Activated naive CD4-positive, alpha-beta T cell treated with anti-CD3 and anti-CD28 coated beads, Interleukin-2, amount 10 ng/mL, durations not matched to agents 7 days and 5 days (primary cell): ENCODE results near the gene SLC6A3.
"Not testable (repeated sequence)": the region's sequence is repeated elsewhere in the genome, so short reads cannot be mapped to it uniquely, and the experiment has no call there.

Experiments
- CTCF ChIA-PET: fragments of 350-600 bp; sonication (Branson Sonifier 250); formaldehyde crosslinking; loops from one replicate; lab custom pipeline; 2021; ENCODE audit warnings: antibody characterized with exemption; lab: Charles Lee
- DNase-seq: peaks from one replicate; pipeline ENCODE4 v3.0.0-alpha.2; 2020
- H3K27ac Mint-ChIP-seq: one replicate; pipeline ENCODE4 v1.8.0; 2021; ENCODE audit warnings: mild to moderate bottlenecking, moderate library complexity, mixed read lengths
- H3K27me3 Mint-ChIP-seq: one replicate; pipeline ENCODE4 v1.8.0; 2021; ENCODE audit warnings: mild to moderate bottlenecking, mixed read lengths
- H3K36me3 Mint-ChIP-seq: one replicate; pipeline ENCODE4 v1.8.0; 2021; ENCODE audit warnings: mixed read lengths
- H3K4me1 Mint-ChIP-seq: one replicate; pipeline ENCODE4 v1.8.0; 2021; ENCODE audit warnings: mixed read lengths
- H3K4me3 Mint-ChIP-seq: one replicate; pipeline ENCODE4 v1.8.0; 2021; ENCODE audit warnings: mild to moderate bottlenecking, moderate library complexity, mixed read lengths
- H3K9me3 Mint-ChIP-seq: one replicate; pipeline ENCODE4 v1.8.0; 2021; ENCODE audit warnings: mixed read lengths

SLC6A3 gene

GRCh38 chr5:1464096-1464446 lies 18.8 kb upstream of the SLC6A3 start:
- CTCF ChIA-PET, result no interaction called here
- H3K27ac Mint-ChIP-seq, result no peak overlapping the region
- H3K36me3 Mint-ChIP-seq, result peaks cover 64% of the 10 kb centered on the region
- DNase-seq, result no peak
- H3K27me3 Mint-ChIP-seq, result no peaks in the 10 kb centered on the region
- H3K4me3 Mint-ChIP-seq, result no peak overlapping the region
- H3K4me1 Mint-ChIP-seq, result no peaks in the 10 kb centered on the region
- H3K9me3 Mint-ChIP-seq, result peaks cover 16% of the 10 kb centered on the region

GRCh38 chr5:1463326-1464095 lies 18.3 kb upstream of the SLC6A3 start:
- no peaks in the 10 kb centered on the region for H3K4me1 Mint-ChIP-seq
- no peaks in the 10 kb centered on the region for H3K27me3 Mint-ChIP-seq
- CTCF ChIA-PET, result no interaction called here
- H3K36me3 Mint-ChIP-seq, result peaks cover 63% of the 10 kb centered on the region
- no peak overlapping the region for H3K4me3 Mint-ChIP-seq
- H3K27ac Mint-ChIP-seq, result no peak overlapping the region
- peaks cover 18% of the 10 kb centered on the region for H3K9me3 Mint-ChIP-seq
- DNase-seq, result no peak

- DNase-seq, result no peak
- H3K27me3 Mint-ChIP-seq, result no peaks in the 10 kb centered on the region
- H3K36me3 Mint-ChIP-seq, result peaks cover 61% of the 10 kb centered on the region
- H3K4me3 Mint-ChIP-seq, result no peak overlapping the region
- H3K4me1 Mint-ChIP-seq, result no peaks in the 10 kb centered on the region
- CTCF ChIA-PET, result no interaction called here
- no peak overlapping the region for H3K27ac Mint-ChIP-seq
- H3K9me3 Mint-ChIP-seq, result peaks cover 26% of the 10 kb centered on the region
Measured at GRCh38 chr5:1462358-1462757, 17.1 kb upstream of the SLC6A3 start.

- peaks cover 58% of the 10 kb centered on the region for H3K36me3 Mint-ChIP-seq
Measured at GRCh38 chr5:1461396-1461795, 16.2 kb upstream of the SLC6A3 start.

GRCh38 chr5:1460054-1460682 lies 14.9 kb upstream of the SLC6A3 start:
- peaks cover 46% of the 10 kb centered on the region for H3K36me3 Mint-ChIP-seq
- H3K27me3 Mint-ChIP-seq, result no peaks in the 10 kb centered on the region
- H3K27ac Mint-ChIP-seq, result no peak overlapping the region
- no peak for DNase-seq
- CTCF ChIA-PET, result no interaction called here
- no peaks in the 10 kb centered on the region for H3K4me1 Mint-ChIP-seq
- H3K9me3 Mint-ChIP-seq, result peaks cover 34% of the 10 kb centered on the region
- H3K4me3 Mint-ChIP-seq, result no peak overlapping the region

More at GRCh38 chr5:1461396-1461795, 16.2 kb upstream of the SLC6A3 start:
- CTCF ChIA-PET, result no interaction called here
- Mint-ChIP-seq H3K27ac (no peak overlapping the region), H3K27me3 (no peaks in the 10 kb centered on the region), H3K4me1 (no peaks in the 10 kb centered on the region), H3K9me3 (peaks cover 35% of the 10 kb centered on the region), H3K4me3 (no peak overlapping the region)
- no peak for DNase-seq

- H3K36me3 Mint-ChIP-seq, result peaks cover 39% of the 10 kb centered on the region
- H3K27me3 Mint-ChIP-seq, result not testable (repeated sequence)
Measured at GRCh38 chr5:1459435-1459834, 14.2 kb upstream of the SLC6A3 start.

GRCh38 chr5:1456110-1456881 lies 11.1 kb upstream of the SLC6A3 start:
- H3K27ac Mint-ChIP-seq, DNase-seq, H3K4me3 Mint-ChIP-seq, H3K4me1 Mint-ChIP-seq, H3K27me3 Mint-ChIP-seq, CTCF ChIA-PET: not testable (repeated sequence)
- Mint-ChIP-seq H3K36me3 (peaks cover 16% of the 10 kb centered on the region), H3K9me3 (peaks cover 37% of the 10 kb centered on the region)

More at GRCh38 chr5:1459435-1459834, 14.2 kb upstream of the SLC6A3 start:
- H3K4me3 Mint-ChIP-seq, CTCF ChIA-PET, H3K4me1 Mint-ChIP-seq, DNase-seq, H3K27ac Mint-ChIP-seq: not testable (repeated sequence)
- H3K9me3 Mint-ChIP-seq, result peaks cover 29% of the 10 kb centered on the region

GRCh38 chr5:1453613-1454012 lies 8.4 kb upstream of the SLC6A3 start:
- Mint-ChIP-seq H3K4me1 (no peaks in the 10 kb centered on the region), H3K27ac (no peak overlapping the region), H3K36me3 (peaks cover 4% of the 10 kb centered on the region), H3K9me3 (peaks cover 36% of the 10 kb centered on the region), H3K4me3 (no peak overlapping the region), H3K27me3 (peaks cover 24% of the 10 kb centered on the region)
- CTCF ChIA-PET, result no interaction called here
- DNase-seq, result no peak

GRCh38 chr5:1449081-1449630 lies 3.9 kb upstream of the SLC6A3 start:
- Mint-ChIP-seq H3K4me1 (no peaks in the 10 kb centered on the region), H3K27ac (no peak overlapping the region), H3K9me3 (peaks cover 8% of the 10 kb centered on the region), H3K27me3 (peaks cover 66% of the 10 kb centered on the region), H3K4me3 (no peak overlapping the region), H3K36me3 (no peaks in the 10 kb centered on the region)
- DNase-seq, result no peak
- CTCF ChIA-PET, result no interaction called here

- no peaks in the 10 kb centered on the region for H3K36me3 Mint-ChIP-seq
- CTCF ChIA-PET, result no interaction called here
- DNase-seq, result no peak
- no peak overlapping the region for H3K27ac Mint-ChIP-seq
- H3K27me3 Mint-ChIP-seq, result peaks cover 67% of the 10 kb centered on the region
- H3K4me3 Mint-ChIP-seq, result no peak overlapping the region
- no peaks in the 10 kb centered on the region for H3K4me1 Mint-ChIP-seq
- H3K9me3 Mint-ChIP-seq, result peaks cover 3% of the 10 kb centered on the region
Measured at GRCh38 chr5:1448511-1449011, 3.3 kb upstream of the SLC6A3 start.

- Mint-ChIP-seq H3K27ac (no peak overlapping the region), H3K27me3 (peaks cover 75% of the 10 kb centered on the region), H3K9me3 (no peaks in the 10 kb centered on the region), H3K4me1 (no peaks in the 10 kb centered on the region), H3K4me3 (no peak overlapping the region), H3K36me3 (no peaks in the 10 kb centered on the region)
- CTCF ChIA-PET, result interaction anchor here (0.7 kb wide), 1 partner anchor 27 kb away, joined by 3 read pairs; no protein-coding TSS in a partner anchor
- no peak for DNase-seq
Measured at GRCh38 chr5:1447671-1448361, 2.6 kb upstream of the SLC6A3 start.

- CTCF ChIA-PET, result interaction anchor here (0.7 kb wide), 1 partner anchor 26 kb away, joined by 3 read pairs; no protein-coding TSS in a partner anchor
- Mint-ChIP-seq H3K9me3 (no peaks in the 10 kb centered on the region), H3K4me1 (no peaks in the 10 kb centered on the region), H3K36me3 (no peaks in the 10 kb centered on the region), H3K4me3 (no peak overlapping the region), H3K27ac (no peak overlapping the region), H3K27me3 (peaks cover 85% of the 10 kb centered on the region)
- DNase-seq, result no peak
Measured at GRCh38 chr5:1446602-1447343, 1.5 kb upstream of the SLC6A3 start.
